Karpas-422 (cell line): ENCODE data around the gene MLLT1. TPM values are rescaled to one million over a fixed set of nuclear protein-coding genes. Genes with fewer than 3 reads are reported as not detected.

ENCODE experiments used
- DNase-seq: peaks from one replicate; pipeline ENCODE4 v3.0.0-alpha.2; 2015
- H2AFZ ChIP-seq: fragments of 200-600 bp; sonication (generic); 2 replicates; pipeline ENCODE4 v1.6.1; 2014; ENCODE audit warnings: antibody characterized with exemption, low read length, mixed read lengths
- H3K27ac ChIP-seq: fragments of 200-600 bp; sonication (generic); 2 replicates; pipeline ENCODE4 v1.5.1; 2014; ENCODE audit warnings: mild to moderate bottlenecking, low read length, moderate library complexity
- H3K27me3 ChIP-seq: fragments of 200-600 bp; sonication (generic); 2 replicates; pipeline ENCODE4 v1.6.1; 2014; ENCODE audit warnings: low read length, mixed read lengths
- H3K36me3 ChIP-seq: fragments of 200-600 bp; sonication (generic); 2 replicates; pipeline ENCODE4 v1.6.1; 2014; ENCODE audit warnings: low read length, mixed read lengths; ENCODE audit not compliant: insufficient read depth
- H3K4me1 ChIP-seq: fragments of 200-600 bp; sonication (generic); 2 replicates; pipeline ENCODE4 v1.6.1; 2014; ENCODE audit warnings: mild to moderate bottlenecking, low read length, mixed read lengths
- H3K4me2 ChIP-seq: fragments of 200-600 bp; sonication (generic); 2 replicates; pipeline ENCODE4 v1.6.1; 2014; ENCODE audit warnings: low read length, low read depth, mild to moderate bottlenecking; ENCODE audit not compliant: poor library complexity, severe bottlenecking
- H3K4me3 ChIP-seq: fragments of 200-600 bp; sonication (generic); 2 replicates; pipeline ENCODE4 v1.5.1; 2014; ENCODE audit warnings: mild to moderate bottlenecking, antibody characterized with exemption, low read length, mixed read lengths
- H3K79me2 ChIP-seq: fragments of 200-600 bp; sonication (generic); 2 replicates; pipeline ENCODE4 v1.6.1; 2014; ENCODE audit warnings: mild to moderate bottlenecking, low read length, mixed read lengths
- H3K9ac ChIP-seq: fragments of 200-600 bp; sonication (generic); 2 replicates; pipeline ENCODE4 v1.6.0; 2014; ENCODE audit warnings: low read length
- H3K9me2 ChIP-seq: fragments of 200-600 bp; sonication (generic), shearing (Covaris generic); replicated peaks from 2 replicates; pipeline ENCODE4 v1.6.0; 2014; ENCODE audit warnings: mild to moderate bottlenecking, low read length, moderate library complexity; ENCODE audit not compliant: insufficient read depth
- H3K9me3 ChIP-seq: fragments of 300-700, 200-600 bp; sonication (generic); 2 replicates; pipeline ENCODE4 v1.6.1; 2014; ENCODE audit warnings: low read length, mixed read lengths
- H4K20me1 ChIP-seq: fragments of 200-600 bp; sonication (generic); 2 replicates; pipeline ENCODE4 v1.6.1; 2014; ENCODE audit warnings: mild to moderate bottlenecking, antibody characterized with exemption, low read length, low read depth; ENCODE audit not compliant: insufficient read depth
- total RNA-seq: library from RNA; depleted of rRNA; stranded (reverse); fragments of >200 nt; shearing (Covaris generic); gene quantifications from 2 replicates; pipeline ENCODE4 v1.2.3, GENCODE V29; 2014; ENCODE audit warnings: low replicate concordance

Gene MLLT1
- total RNA-seq, 1 experiment from 2014 or later = 19.5 TPM

- Histone ChIP-seq H3K4me2 (no peak overlapping the region), H3K27me3 (no peaks in the 10 kb centered on the region), H3K4me3 (no peak overlapping the region), H3K9me3 (no peaks in the 10 kb centered on the region), H2AFZ (no peak overlapping the region), H4K20me1 (peaks cover 41% of the 10 kb centered on the region), H3K9ac (no peak overlapping the region), H3K9me2 (no peaks in the 10 kb centered on the region), H3K27ac (no peak overlapping the region), H3K4me1 (no peaks in the 10 kb centered on the region), H3K36me3 (no peaks in the 10 kb centered on the region), H3K79me2 (peaks cover 96% of the 10 kb centered on the region)
- DNase-seq = no peak
These were observed 41.0 kb downstream of the MLLT1 start for GRCh38 chr19:6238643-6239281.

DNA sequence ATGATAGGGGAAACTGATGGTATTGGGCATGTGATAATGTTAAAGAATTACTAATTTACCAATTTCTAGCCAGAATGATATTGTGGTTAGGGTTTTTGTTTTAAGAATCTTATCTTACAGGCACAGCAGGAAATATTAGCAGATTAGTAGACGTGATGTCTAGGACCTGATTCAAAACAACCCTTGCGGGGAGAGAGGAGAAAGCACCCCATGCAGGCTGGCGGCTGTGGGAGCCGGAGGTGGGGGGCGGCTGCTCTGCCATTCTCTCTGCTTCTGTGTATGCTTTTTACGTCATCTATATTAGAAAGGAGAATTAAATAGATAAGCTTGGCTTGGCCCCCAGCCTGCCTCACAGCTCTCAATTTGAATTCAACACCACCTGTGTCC, 41.5 kb downstream of the MLLT1 start:
- no peaks in the 10 kb centered on the region for H3K9me3 ChIP-seq
- no peak overlapping the region for H3K4me2 ChIP-seq
- H2AFZ ChIP-seq = no peak overlapping the region
- no peak overlapping the region for H3K9ac ChIP-seq
- no peaks in the 10 kb centered on the region for H3K27me3 ChIP-seq
- peaks cover 38% of the 10 kb centered on the region for H4K20me1 ChIP-seq
- H3K27ac ChIP-seq = no peak overlapping the region
- no peak overlapping the region for H3K4me3 ChIP-seq
- no peaks in the 10 kb centered on the region for H3K4me1 ChIP-seq
- no peaks in the 10 kb centered on the region for H3K36me3 ChIP-seq
- no peaks in the 10 kb centered on the region for H3K9me2 ChIP-seq
- peaks cover 95% of the 10 kb centered on the region for H3K79me2 ChIP-seq
- no peak for DNase-seq

DNA sequence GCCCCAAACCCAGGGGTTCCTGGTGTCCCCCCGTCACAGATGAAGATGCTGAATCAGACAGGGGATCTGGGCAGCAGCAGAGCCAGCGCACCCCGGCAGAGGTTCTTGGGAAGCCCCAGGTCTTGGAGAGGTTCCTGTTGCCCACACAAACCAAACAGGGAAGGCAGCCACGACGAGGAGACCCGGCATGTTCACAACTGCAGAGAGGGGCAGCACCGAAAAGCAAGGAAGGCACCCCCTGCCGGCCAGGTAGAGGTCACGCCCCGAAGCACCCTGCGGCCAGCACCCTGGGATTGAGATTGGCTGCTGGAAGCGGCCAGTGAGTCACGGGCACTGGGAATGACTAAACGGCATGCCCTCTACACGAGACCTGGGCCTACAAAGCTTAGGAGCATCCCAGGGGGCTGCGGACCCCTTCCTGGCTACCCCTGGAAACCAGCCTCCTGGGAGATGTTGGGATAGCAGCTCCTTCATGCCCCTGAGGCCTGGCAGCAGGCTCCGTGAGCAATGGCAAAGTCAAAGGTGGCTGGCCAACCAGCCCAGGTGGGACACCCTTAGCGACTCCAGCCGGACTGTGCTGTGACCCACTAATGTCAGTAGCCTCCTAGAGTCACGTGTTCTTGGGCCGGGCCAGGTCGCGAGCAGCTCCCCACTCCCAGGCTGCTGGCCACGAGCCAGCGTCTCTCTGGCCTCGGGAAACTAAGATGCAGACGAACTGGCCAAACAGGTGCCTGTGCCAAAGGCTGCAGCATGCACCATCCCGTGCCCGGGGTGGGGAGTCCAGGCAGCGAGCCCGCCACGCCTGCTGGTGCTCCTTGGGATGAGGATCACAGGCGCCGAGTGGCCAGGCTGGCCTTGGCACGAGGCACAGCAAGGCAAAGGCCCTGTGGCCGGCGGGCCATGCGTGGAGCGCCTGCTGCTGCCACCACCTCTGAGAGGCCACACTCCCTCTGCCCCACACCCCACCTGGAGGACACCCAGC, 43.2 kb downstream of the MLLT1 start:
- H3K79me2 ChIP-seq = peaks cover 92% of the 10 kb centered on the region
- no peak overlapping the region for H3K4me3 ChIP-seq
- no peaks in the 10 kb centered on the region for H3K36me3 ChIP-seq
- no peaks in the 10 kb centered on the region for H3K4me1 ChIP-seq
- H3K27ac ChIP-seq = no peak overlapping the region
- no peak for DNase-seq
- H3K9ac ChIP-seq = no peak overlapping the region
- no peaks in the 10 kb centered on the region for H3K9me3 ChIP-seq
- H3K4me2 ChIP-seq = no peak overlapping the region
- H3K27me3 ChIP-seq = no peaks in the 10 kb centered on the region
- no peaks in the 10 kb centered on the region for H3K9me2 ChIP-seq
- H2AFZ ChIP-seq = no peak overlapping the region
- H4K20me1 ChIP-seq = peaks cover 22% of the 10 kb centered on the region

DNA sequence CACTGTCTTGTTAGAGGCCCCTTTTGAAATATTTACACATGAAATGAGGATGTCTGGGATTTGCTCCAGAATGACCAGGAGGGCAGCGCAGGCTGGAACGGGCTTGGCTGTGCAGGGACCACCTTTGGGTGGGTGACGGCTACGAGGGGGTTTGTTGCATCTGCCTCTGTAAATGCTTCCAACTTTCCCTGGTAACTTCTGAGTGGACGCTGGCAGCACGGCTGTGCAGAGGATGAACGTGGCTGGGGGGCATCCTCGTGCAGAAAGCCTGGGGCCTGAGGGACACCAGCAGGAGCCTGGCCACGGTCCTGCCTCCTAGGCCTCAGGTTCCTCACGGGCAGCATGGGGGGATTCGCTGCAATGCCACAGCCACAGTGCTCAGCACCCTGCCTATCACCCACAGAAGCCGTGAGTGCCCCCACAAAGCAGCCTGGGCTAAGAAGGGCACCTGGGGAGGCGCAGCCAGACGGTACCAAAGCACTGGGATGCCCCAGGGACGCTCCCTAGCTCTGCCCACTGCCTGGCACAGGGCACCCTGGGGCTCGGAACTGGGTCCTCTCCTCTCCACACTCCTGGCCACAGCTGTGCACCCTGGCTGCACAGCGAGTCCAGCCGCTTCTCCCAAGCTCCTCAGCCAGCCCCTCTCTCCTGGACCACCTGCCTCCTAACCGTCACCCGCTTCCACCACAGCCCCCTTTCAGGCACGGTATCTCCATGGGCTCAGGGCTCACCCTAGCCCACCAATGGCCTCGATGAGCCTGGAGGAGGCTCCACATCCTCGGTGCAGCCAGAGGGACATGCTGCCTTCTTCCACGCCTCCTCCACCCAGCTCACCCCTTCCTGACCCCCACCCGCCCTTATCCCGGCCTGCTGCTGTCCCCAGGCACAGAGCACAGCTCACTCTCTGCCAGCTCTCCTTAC, 44.5 kb downstream of the MLLT1 start:
- no peak overlapping the region for H3K4me3 ChIP-seq
- no peak overlapping the region for H2AFZ ChIP-seq
- peaks cover 86% of the 10 kb centered on the region for H3K79me2 ChIP-seq
- no peaks in the 10 kb centered on the region for H3K27me3 ChIP-seq
- H3K9ac ChIP-seq = no peak overlapping the region
- peaks cover 22% of the 10 kb centered on the region for H4K20me1 ChIP-seq
- no peaks in the 10 kb centered on the region for H3K4me1 ChIP-seq
- H3K9me3 ChIP-seq = no peaks in the 10 kb centered on the region
- H3K9me2 ChIP-seq = no peaks in the 10 kb centered on the region
- H3K27ac ChIP-seq = no peak overlapping the region
- no peak for DNase-seq
- H3K4me2 ChIP-seq = no peak overlapping the region
- H3K36me3 ChIP-seq = no peaks in the 10 kb centered on the region

DNA sequence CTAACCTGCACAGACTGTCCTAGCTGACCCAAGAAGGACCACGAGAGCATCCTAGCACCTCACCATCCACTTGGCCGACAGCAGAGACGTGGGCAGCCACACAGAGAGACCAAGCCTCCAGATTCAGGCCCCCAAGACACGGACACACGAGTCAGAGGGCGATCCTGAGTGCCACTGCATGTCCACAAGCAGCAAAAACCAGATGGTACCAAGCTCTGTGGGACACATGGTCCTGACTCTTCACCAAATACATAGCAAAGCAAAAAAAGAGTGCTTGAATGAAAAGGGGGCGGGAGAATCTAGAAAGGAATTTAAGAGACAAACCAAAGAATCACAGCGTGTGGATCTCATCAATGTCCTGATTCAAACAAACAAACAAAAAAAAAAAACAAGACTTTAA, 45.2 kb downstream of the MLLT1 start:
- no peaks in the 10 kb centered on the region for H3K4me1 ChIP-seq
- no peak for DNase-seq
- no peak overlapping the region for H3K4me2 ChIP-seq
- H2AFZ ChIP-seq = no peak overlapping the region
- H3K9ac ChIP-seq = no peak overlapping the region
- peaks cover 81% of the 10 kb centered on the region for H3K79me2 ChIP-seq
- H4K20me1 ChIP-seq = peaks cover 14% of the 10 kb centered on the region
- no peaks in the 10 kb centered on the region for H3K27me3 ChIP-seq
- no peaks in the 10 kb centered on the region for H3K9me3 ChIP-seq
- H3K36me3 ChIP-seq = no peaks in the 10 kb centered on the region
- no peak overlapping the region for H3K4me3 ChIP-seq
- H3K9me2 ChIP-seq = no peaks in the 10 kb centered on the region
- H3K27ac ChIP-seq = no peak overlapping the region

DNA sequence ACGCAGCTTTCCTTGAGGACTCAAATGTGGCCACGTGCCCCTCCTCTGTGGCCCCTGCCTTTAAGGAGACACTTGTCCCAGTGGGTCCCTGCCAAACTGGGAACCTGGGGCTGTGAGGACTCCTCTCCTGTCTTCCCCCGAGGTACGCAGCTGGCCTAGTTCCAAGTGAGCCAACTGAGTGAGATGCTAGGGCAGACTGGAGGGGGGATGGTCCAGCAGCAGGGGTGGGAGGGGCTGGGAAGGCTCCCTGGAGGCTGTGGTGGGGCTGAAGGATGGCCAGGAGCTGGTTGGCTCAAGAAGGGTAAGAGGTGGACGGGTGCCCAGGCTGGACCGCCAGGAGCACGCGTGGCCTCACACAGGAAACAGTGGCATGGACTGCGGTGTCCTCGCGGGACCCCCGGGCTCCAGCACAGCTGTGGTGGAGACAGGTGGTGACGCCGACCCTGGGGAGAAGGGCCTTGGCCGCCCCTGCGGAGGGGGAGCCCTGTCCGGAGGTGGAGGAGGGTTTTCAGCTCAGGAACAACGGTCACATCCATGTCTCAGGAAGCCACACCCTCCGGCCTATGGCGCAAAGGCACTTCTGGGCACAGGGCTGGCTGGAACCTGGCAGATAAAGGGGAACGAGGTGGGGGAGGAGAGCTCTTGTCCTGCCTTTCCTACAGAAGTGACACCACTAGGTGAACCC, 45.8 kb downstream of the MLLT1 start:
- no peak for DNase-seq
- no peak overlapping the region for H3K9ac ChIP-seq
- no peaks in the 10 kb centered on the region for H3K9me2 ChIP-seq
- H3K9me3 ChIP-seq = no peaks in the 10 kb centered on the region
- no peaks in the 10 kb centered on the region for H3K27me3 ChIP-seq
- H4K20me1 ChIP-seq = peaks cover 9% of the 10 kb centered on the region
- H3K79me2 ChIP-seq = peaks cover 77% of the 10 kb centered on the region
- H3K4me1 ChIP-seq = no peaks in the 10 kb centered on the region
- H3K4me3 ChIP-seq = no peak overlapping the region
- H3K4me2 ChIP-seq = no peak overlapping the region
- H2AFZ ChIP-seq = no peak overlapping the region
- no peaks in the 10 kb centered on the region for H3K36me3 ChIP-seq
- H3K27ac ChIP-seq = no peak overlapping the region

- peaks cover 70% of the 10 kb centered on the region for H3K79me2 ChIP-seq
- H3K4me1 ChIP-seq = no peaks in the 10 kb centered on the region
- H3K9me3 ChIP-seq = no peaks in the 10 kb centered on the region
- H3K9me2 ChIP-seq = no peaks in the 10 kb centered on the region
- H3K4me2 ChIP-seq = no peak overlapping the region
- no peaks in the 10 kb centered on the region for H3K27me3 ChIP-seq
- H4K20me1 ChIP-seq = peaks cover 6% of the 10 kb centered on the region
- H3K36me3 ChIP-seq = no peaks in the 10 kb centered on the region
- no peak overlapping the region for H3K27ac ChIP-seq
- H3K9ac ChIP-seq = no peak overlapping the region
- no peak overlapping the region for H3K4me3 ChIP-seq
- no peak for DNase-seq
- no peak overlapping the region for H2AFZ ChIP-seq
These were observed 46.5 kb downstream of the MLLT1 start for GRCh38 chr19:6233056-6233826.
